ENCODE results near the gene VWA5A. TPM values are rescaled to one million over a fixed set of nuclear protein-coding genes. Genes with fewer than 3 reads are reported as not detected.

VWA5A gene
- 10 to 100 TPM; 11.2 to 12.9 (median 12.8) TPM for polyA plus RNA-seq

GRCh38 chr11:124114942-124115781 is at the start of gene VWA5A:
TSS of gene VWA5A (plus strand) at chr11:124115450. CDS start at chr11:124117512, 2,062 bp downstream.
- peak; percentile 42 to 52 (median 51) for DNase-seq
- Mint-ChIP-seq H3K4me1 (peaks cover 26 to 36% of the 10 kb centered on the region in 2 donors), H3K36me3 (peaks cover 14 to 23% (median 17%) of the 10 kb centered on the region in 3 donors), H3K9me3 (no peaks in the 10 kb centered on the region), H3K27me3 (ENCODE audit: low read depth in 3 of 3) (peaks cover 0 to 2% (median 1%) of the 10 kb centered on the region in 3 donors), H3K27ac (peak within 1 kb of the TSS; percentile 69 to 88 (median 82)), H3K4me3 (peak within 1 kb of the TSS; percentile 89 to 99 (median 96))

- Mint-ChIP-seq H3K36me3 (no peaks in the 10 kb centered on the region), H3K4me1 (peaks cover 3 to 12% of the 10 kb centered on the region in 2 donors), H3K9me3 (no peaks in the 10 kb centered on the region), H3K27ac (no peak overlapping the region), H3K4me3 (no peak overlapping the region), H3K27me3 (ENCODE audit: low read depth in 3 of 3) (peaks cover 2 to 8% (median 3%) of the 10 kb centered on the region in 3 donors)
- DNase-seq, result no peak
Observed at GRCh38 chr11:124068601-124069110, 46.6 kb upstream of the VWA5A start.

GRCh38 chr11:124069429-124070401 is 45.5 kb upstream of the VWA5A start:
- Mint-ChIP-seq H3K4me3 (peak overlapping the region in 2 of 5 donors; percentile 2 to 44), H3K27ac (no peak overlapping the region), H3K36me3 (no peaks in the 10 kb centered on the region), H3K27me3 (ENCODE audit: low read depth in 3 of 3) (peaks cover 2 to 8% (median 3%) of the 10 kb centered on the region in 3 donors), H3K9me3 (no peaks in the 10 kb centered on the region), H3K4me1 (peaks cover 3 to 12% of the 10 kb centered on the region in 2 donors)
- peak in 2 of 3 donors; percentile 14 for DNase-seq

- Mint-ChIP-seq H3K4me1 (peaks cover 5 to 12% of the 10 kb centered on the region in 2 donors), H3K27ac (peak overlapping the region in 1 of 6 donors; percentile 21), H3K9me3 (no peaks in the 10 kb centered on the region), H3K4me3 (no peak overlapping the region), H3K27me3 (ENCODE audit: low read depth in 3 of 3) (peaks cover 2 to 8% (median 7%) of the 10 kb centered on the region in 3 donors), H3K36me3 (no peaks in the 10 kb centered on the region)
- DNase-seq, result peak; percentile 42 to 46 (median 46)
Observed at GRCh38 chr11:124070915-124071622, 44.2 kb upstream of the VWA5A start.

GRCh38 chr11:124071623-124071948 is 43.7 kb upstream of the VWA5A start:
- Mint-ChIP-seq H3K36me3 (no peaks in the 10 kb centered on the region), H3K4me3 (no peak overlapping the region), H3K27ac (no peak overlapping the region), H3K9me3 (no peaks in the 10 kb centered on the region), H3K27me3 (ENCODE audit: low read depth in 3 of 3) (peaks cover 2 to 8% (median 8%) of the 10 kb centered on the region in 3 donors), H3K4me1 (peaks cover 8 to 17% of the 10 kb centered on the region in 2 donors)
- no peak for DNase-seq

- H3K4me1 Mint-ChIP-seq, result peaks cover 11 to 22% of the 10 kb centered on the region in 2 donors
- H3K27ac Mint-ChIP-seq, result no peak overlapping the region
- no peak overlapping the region for H3K4me3 Mint-ChIP-seq
- H3K27me3 Mint-ChIP-seq (ENCODE audit: low read depth in 3 of 3), result peaks cover 2 to 8% (median 8%) of the 10 kb centered on the region in 3 donors
- H3K36me3 Mint-ChIP-seq, result no peaks in the 10 kb centered on the region
- DNase-seq, result no peak
- H3K9me3 Mint-ChIP-seq, result no peaks in the 10 kb centered on the region
Observed at GRCh38 chr11:124072147-124072546, 43.1 kb upstream of the VWA5A start.

GRCh38 chr11:124074554-124074953 is 40.7 kb upstream of the VWA5A start:
- H3K9me3 Mint-ChIP-seq, result no peaks in the 10 kb centered on the region
- no peak overlapping the region for H3K4me3 Mint-ChIP-seq
- no peak for DNase-seq
- no peaks in the 10 kb centered on the region for H3K36me3 Mint-ChIP-seq
- no peak overlapping the region for H3K27ac Mint-ChIP-seq
- peaks cover 14 to 20% of the 10 kb centered on the region in 2 donors for H3K4me1 Mint-ChIP-seq
- H3K27me3 Mint-ChIP-seq (ENCODE audit: low read depth in 3 of 3), result peaks cover 3 to 7% (median 3%) of the 10 kb centered on the region in 3 donors

GRCh38 chr11:124075492-124075840 is 39.8 kb upstream of the VWA5A start:
- Mint-ChIP-seq H3K27ac (no peak overlapping the region), H3K27me3 (ENCODE audit: low read depth in 3 of 3) (peaks cover 2 to 7% (median 3%) of the 10 kb centered on the region in 3 donors), H3K36me3 (no peaks in the 10 kb centered on the region), H3K4me1 (peaks cover 14 to 16% of the 10 kb centered on the region in 2 donors), H3K4me3 (peak overlapping the region in 1 of 5 donors; percentile 17), H3K9me3 (no peaks in the 10 kb centered on the region)
- no peak for DNase-seq

- H3K27me3 Mint-ChIP-seq (ENCODE audit: low read depth in 3 of 3), result peaks cover 2 to 7% (median 3%) of the 10 kb centered on the region in 3 donors
- H3K36me3 Mint-ChIP-seq, result no peaks in the 10 kb centered on the region
- no peak overlapping the region for H3K27ac Mint-ChIP-seq
- peaks cover 13 to 14% of the 10 kb centered on the region in 2 donors for H3K4me1 Mint-ChIP-seq
- no peaks in the 10 kb centered on the region for H3K9me3 Mint-ChIP-seq
- peak overlapping the region; percentile 51 to 80 (median 72) for H3K4me3 Mint-ChIP-seq
- peak; percentile 7 to 32 (median 22) for DNase-seq
Observed at GRCh38 chr11:124075841-124076651, 39.2 kb upstream of the VWA5A start.

GRCh38 chr11:124077266-124077665 is 38.0 kb upstream of the VWA5A start:
- peak overlapping the region in 3 of 5 donors; percentile 12 to 66 (median 31) for H3K4me3 Mint-ChIP-seq
- no peak for DNase-seq
- H3K4me1 Mint-ChIP-seq, result peaks cover 11% of the 10 kb centered on the region in 2 donors
- no peaks in the 10 kb centered on the region for H3K36me3 Mint-ChIP-seq
- no peaks in the 10 kb centered on the region for H3K9me3 Mint-ChIP-seq
- H3K27me3 Mint-ChIP-seq (ENCODE audit: low read depth in 3 of 3), result peaks cover 0 to 6% (median 3%) of the 10 kb centered on the region in 3 donors
- H3K27ac Mint-ChIP-seq, result no peak overlapping the region

- H3K9me3 Mint-ChIP-seq, result no peaks in the 10 kb centered on the region
- H3K36me3 Mint-ChIP-seq, result no peaks in the 10 kb centered on the region
- H3K27me3 Mint-ChIP-seq (ENCODE audit: low read depth in 3 of 3), result peaks cover 0 to 6% (median 3%) of the 10 kb centered on the region in 3 donors
- H3K27ac Mint-ChIP-seq, result no peak overlapping the region
- H3K4me1 Mint-ChIP-seq, result peaks cover 11% of the 10 kb centered on the region in 2 donors
- H3K4me3 Mint-ChIP-seq, result no peak overlapping the region
- no peak for DNase-seq
Observed at GRCh38 chr11:124078591-124078990, 36.7 kb upstream of the VWA5A start.

- Mint-ChIP-seq H3K27ac (no peak overlapping the region), H3K36me3 (no peaks in the 10 kb centered on the region), H3K27me3 (ENCODE audit: low read depth in 3 of 3) (peaks cover 0 to 6% (median 3%) of the 10 kb centered on the region in 3 donors), H3K4me3 (no peak overlapping the region), H3K4me1 (peaks cover 11% of the 10 kb centered on the region in 2 donors), H3K9me3 (no peaks in the 10 kb centered on the region)
- DNase-seq, result no peak
Observed at GRCh38 chr11:124079631-124080326, 35.5 kb upstream of the VWA5A start.
